Measurements from ENCODE around the gene C10orf105.

GRCh38 chr10:71718165-71718698, 1.3 kb downstream of the C10orf105 start:
- no peak for TF ChIP-seq CTCF (conservative IDR thresholded peaks at IDR 0.05; ENCODE audit: low read length)
- TF ChIP-seq EZH2phosphoT487 (IDR thresholded peaks at IDR 0.05; ENCODE audit: borderline replicate concordance, low read depth, low read length): no peak

Measured in OCI-LY7 (cell line).